ENCODE data around the gene ABLIM2. TPM values are rescaled to one million over a fixed set of nuclear protein-coding genes. Genes with fewer than 3 reads are reported as not detected.
"Not testable (repeated sequence)": the region's sequence is repeated elsewhere in the genome, so short reads cannot be mapped to it uniquely, and the experiment has no call there.

ABLIM2 gene
- total RNA-seq, 1 donor from 2014 or later, result 7.5 TPM

DNA sequence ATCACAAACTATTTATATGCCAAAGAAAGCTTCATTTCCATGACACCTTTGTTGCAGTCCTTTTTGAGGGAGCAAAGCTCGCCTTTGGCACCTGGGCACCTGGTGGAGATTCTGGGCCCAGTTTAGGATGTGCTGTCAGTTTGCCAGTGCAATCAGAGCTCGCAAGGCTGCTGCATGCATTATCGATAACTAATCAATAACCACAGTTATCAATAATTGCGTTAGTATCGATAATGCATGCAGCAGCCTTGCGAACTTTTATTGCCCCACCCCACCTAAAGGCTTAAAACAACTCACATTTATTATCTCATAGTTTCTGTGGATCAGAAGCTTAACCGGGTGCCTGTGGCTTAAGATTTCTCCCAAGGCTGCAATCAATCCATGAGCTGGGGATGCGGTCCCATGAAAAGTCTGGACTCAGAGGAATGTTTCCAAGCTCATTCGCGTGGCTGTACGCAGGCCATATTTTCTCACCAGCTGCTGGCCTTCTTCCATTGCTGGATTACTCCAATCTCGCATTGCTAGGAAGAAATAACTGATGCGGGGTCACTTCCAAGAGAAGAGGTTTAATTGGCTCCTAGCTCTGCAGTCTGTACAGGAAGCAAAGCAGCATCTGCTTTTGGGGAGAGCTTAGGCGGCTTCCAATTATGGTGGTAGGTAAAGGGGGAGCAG lies 212.8 kb downstream of the ABLIM2 start:
- TF ChIP-seq CTCF (IDR thresholded peaks at IDR 0.05; ENCODE audit: partially characterized antibody, unreplicated experiment), result no peak
- Mint-ChIP-seq H3K27ac (ENCODE audit: unreplicated experiment) (no peak overlapping the region), H3K4me3 (ENCODE audit: unreplicated experiment) (peak overlapping the region; percentile 25), H3K27me3 (ENCODE audit: unreplicated experiment) (peaks cover 14% of the 10 kb centered on the region), H3K9me3 (ENCODE audit: unreplicated experiment) (peaks cover 9% of the 10 kb centered on the region), H3K4me1 (ENCODE audit: low read depth, unreplicated experiment) (peaks cover 20% of the 10 kb centered on the region), H3K36me3 (ENCODE audit: unreplicated experiment) (no peaks in the 10 kb centered on the region)
- DNase-seq, result no peak

GRCh38 chr4:7944599-7945220 lies 213.9 kb downstream of the ABLIM2 start:
- Mint-ChIP-seq H3K27me3 (ENCODE audit: unreplicated experiment) (peaks cover 19% of the 10 kb centered on the region), H3K4me3 (ENCODE audit: unreplicated experiment) (no peak overlapping the region), H3K27ac (ENCODE audit: unreplicated experiment) (no peak overlapping the region), H3K9me3 (ENCODE audit: unreplicated experiment) (peaks cover 17% of the 10 kb centered on the region), H3K4me1 (ENCODE audit: low read depth, unreplicated experiment) (peaks cover 22% of the 10 kb centered on the region), H3K36me3 (ENCODE audit: unreplicated experiment) (no peaks in the 10 kb centered on the region)
- TF ChIP-seq CTCF (IDR thresholded peaks at IDR 0.05; ENCODE audit: partially characterized antibody, unreplicated experiment), result no peak
- DNase-seq, result no peak

GRCh38 chr4:7943688-7944087 lies 214.9 kb downstream of the ABLIM2 start:
- H3K36me3 Mint-ChIP-seq (ENCODE audit: unreplicated experiment); DNase-seq; H3K4me3 Mint-ChIP-seq (ENCODE audit: unreplicated experiment); H3K27ac Mint-ChIP-seq (ENCODE audit: unreplicated experiment): not testable (repeated sequence)
- Mint-ChIP-seq H3K4me1 (ENCODE audit: low read depth, unreplicated experiment) (peaks cover 18% of the 10 kb centered on the region), H3K9me3 (ENCODE audit: unreplicated experiment) (peaks cover 16% of the 10 kb centered on the region), H3K27me3 (ENCODE audit: unreplicated experiment) (peaks cover 16% of the 10 kb centered on the region)

GRCh38 chr4:7943211-7943610 lies 215.4 kb downstream of the ABLIM2 start:
- Mint-ChIP-seq H3K4me3 (ENCODE audit: unreplicated experiment) (no peak overlapping the region), H3K36me3 (ENCODE audit: unreplicated experiment) (peaks cover 3% of the 10 kb centered on the region), H3K27me3 (ENCODE audit: unreplicated experiment) (peaks cover 18% of the 10 kb centered on the region), H3K9me3 (ENCODE audit: unreplicated experiment) (peaks cover 19% of the 10 kb centered on the region), H3K4me1 (ENCODE audit: low read depth, unreplicated experiment) (peaks cover 18% of the 10 kb centered on the region), H3K27ac (ENCODE audit: unreplicated experiment) (no peak overlapping the region)
- DNase-seq, result no peak
- no peak for TF ChIP-seq CTCF (IDR thresholded peaks at IDR 0.05; ENCODE audit: partially characterized antibody, unreplicated experiment)

GRCh38 chr4:7941965-7942496 lies 216.6 kb downstream of the ABLIM2 start:
- H3K27ac Mint-ChIP-seq (ENCODE audit: unreplicated experiment), result no peak overlapping the region
- peaks cover 18% of the 10 kb centered on the region for H3K4me1 Mint-ChIP-seq (ENCODE audit: low read depth, unreplicated experiment)
- H3K27me3 Mint-ChIP-seq (ENCODE audit: unreplicated experiment), result peaks cover 25% of the 10 kb centered on the region
- peaks cover 6% of the 10 kb centered on the region for H3K36me3 Mint-ChIP-seq (ENCODE audit: unreplicated experiment)
- no peak for TF ChIP-seq CTCF (IDR thresholded peaks at IDR 0.05; ENCODE audit: partially characterized antibody, unreplicated experiment)
- H3K9me3 Mint-ChIP-seq (ENCODE audit: unreplicated experiment), result peaks cover 20% of the 10 kb centered on the region
- H3K4me3 Mint-ChIP-seq (ENCODE audit: unreplicated experiment), result no peak overlapping the region
- DNase-seq, result no peak
